IPS DF 6.9 (cell line): Measurements from ENCODE around the gene PYGO2.
A peak's percentile ranks its signal among the peaks of the same experiment; 100 is the strongest.

Experiments used
- DNase-seq: peaks from one replicate; pipeline ENCODE4 v3.0.0-alpha.2; 2013; ENCODE audit warnings: low read depth, low spot score
- H3K27ac ChIP-seq: one replicate; pipeline ENCODE4 v1.5.1; 2013; ENCODE audit warnings: low read length, control low read depth
- H3K27me3 ChIP-seq: 2 replicates; pipeline ENCODE4 v1.6.1; 2013; ENCODE audit warnings: mild to moderate bottlenecking, low read length; ENCODE audit not compliant: control insufficient read depth, insufficient read depth
- H3K36me3 ChIP-seq: 2 replicates; pipeline ENCODE4 v1.6.1; 2013; ENCODE audit warnings: low read length; ENCODE audit not compliant: control insufficient read depth, insufficient read depth
- H3K4me1 ChIP-seq: 2 replicates; pipeline ENCODE4 v1.6.1; 2013; ENCODE audit warnings: low read length; ENCODE audit not compliant: control insufficient read depth, insufficient read depth
- H3K4me3 ChIP-seq: 2 replicates; pipeline ENCODE4 v1.5.1; 2013; ENCODE audit warnings: mild to moderate bottlenecking, low read length
- H3K9me3 ChIP-seq: 2 replicates; pipeline ENCODE4 v1.6.1; 2013; ENCODE audit warnings: low read length, inconsistent platforms; ENCODE audit not compliant: control insufficient read depth, insufficient read depth
- WGBS: extraction: QIAGEN DNeasy Blood & Tissue Kit; methylation state at CpG from one replicate; pipeline ENCODE4 v1.1.7; 2013; ENCODE audit warnings: mixed read lengths, missing lambda C conversion rate; ENCODE audit not compliant: insufficient read length, insufficient coverage; 5-methylcytosine and 5-hydroxymethylcytosine counted together

Gene PYGO2

GRCh38 chr1:154961207-154962155 lies at the start of gene PYGO2:
PYGO2 (minus strand) TSS chr1:154961782; CDS start chr1:154961576, 206 bp downstream.
- Histone ChIP-seq H3K4me3 (peak within 1 kb of the TSS; percentile 81), H3K27me3 (no peaks in the 10 kb centered on the region), H3K36me3 (peaks cover 19% of the 10 kb centered on the region), H3K27ac (no peak within 1 kb of the TSS), H3K4me1 (peaks cover 3% of the 10 kb centered on the region; the same call in 1 of the 2 replicates), H3K9me3 (no peaks in the 10 kb centered on the region)
- WGBS, result no CpG with 5 or more reads among the region's 93 CpGs
- DNase-seq, result no peak

GRCh38 chr1:155011004-155011416 lies 49.4 kb upstream of the PYGO2 start:
- DNase-seq, result no peak
- H3K36me3 ChIP-seq, result peaks cover 6% of the 10 kb centered on the region; the same call in 1 of the 2 replicates
- H3K4me1 ChIP-seq, result peaks cover 17% of the 10 kb centered on the region
- WGBS, result no CpG with 5 or more reads among the region's 5 CpGs
- H3K9me3 ChIP-seq, result no peaks in the 10 kb centered on the region
- H3K27ac ChIP-seq, result no peak overlapping the region
- no peaks in the 10 kb centered on the region for H3K27me3 ChIP-seq
- H3K4me3 ChIP-seq, result no peak overlapping the region

- Histone ChIP-seq H3K4me1 (peaks cover 17% of the 10 kb centered on the region), H3K4me3 (no peak overlapping the region), H3K27ac (no peak overlapping the region), H3K27me3 (no peaks in the 10 kb centered on the region), H3K36me3 (peaks cover 4% of the 10 kb centered on the region; the same call in 1 of the 2 replicates), H3K9me3 (no peaks in the 10 kb centered on the region)
- no CpG with 5 or more reads among the region's 11 CpGs for WGBS
- DNase-seq, result no peak
Observed at GRCh38 chr1:155010211-155010918, 48.8 kb upstream of the PYGO2 start.

- H3K36me3 ChIP-seq, result peaks cover 2% of the 10 kb centered on the region; the same call in 1 of the 2 replicates
- WGBS, result no CpG with 5 or more reads among the region's 5 CpGs
- no peak overlapping the region for H3K4me3 ChIP-seq
- no peak for DNase-seq
- peaks cover 17% of the 10 kb centered on the region for H3K4me1 ChIP-seq
- H3K9me3 ChIP-seq, result no peaks in the 10 kb centered on the region
- no peaks in the 10 kb centered on the region for H3K27me3 ChIP-seq
- H3K27ac ChIP-seq, result no peak overlapping the region
Observed at GRCh38 chr1:155009742-155010141, 48.2 kb upstream of the PYGO2 start.

GRCh38 chr1:155009221-155009711 lies 47.7 kb upstream of the PYGO2 start:
- H3K9me3 ChIP-seq, result no peaks in the 10 kb centered on the region
- DNase-seq, result no peak
- H3K27ac ChIP-seq, result no peak overlapping the region
- no CpG with 5 or more reads among the region's 12 CpGs for WGBS
- H3K27me3 ChIP-seq, result no peaks in the 10 kb centered on the region
- H3K4me3 ChIP-seq, result no peak overlapping the region
- H3K4me1 ChIP-seq, result peaks cover 20% of the 10 kb centered on the region
- H3K36me3 ChIP-seq, result no peaks in the 10 kb centered on the region

- peaks cover 21% of the 10 kb centered on the region for H3K4me1 ChIP-seq
- WGBS, result no CpG with 5 or more reads among the region's 16 CpGs
- H3K4me3 ChIP-seq, result no peak overlapping the region
- H3K27me3 ChIP-seq, result no peaks in the 10 kb centered on the region
- H3K9me3 ChIP-seq, result no peaks in the 10 kb centered on the region
- no peak for DNase-seq
- H3K27ac ChIP-seq, result no peak overlapping the region
- no peaks in the 10 kb centered on the region for H3K36me3 ChIP-seq
Observed at GRCh38 chr1:155008015-155008941, 46.7 kb upstream of the PYGO2 start.

GRCh38 chr1:155007251-155007828 lies 45.8 kb upstream of the PYGO2 start:
- no peaks in the 10 kb centered on the region for H3K27me3 ChIP-seq
- no peak overlapping the region for H3K27ac ChIP-seq
- peaks cover 21% of the 10 kb centered on the region for H3K4me1 ChIP-seq
- H3K9me3 ChIP-seq, result no peaks in the 10 kb centered on the region
- WGBS, result no CpG with 5 or more reads among the region's 6 CpGs
- no peak overlapping the region for H3K4me3 ChIP-seq
- H3K36me3 ChIP-seq, result no peaks in the 10 kb centered on the region
- no peak for DNase-seq

GRCh38 chr1:155006601-155007101 lies 45.1 kb upstream of the PYGO2 start:
- peaks cover 20% of the 10 kb centered on the region for H3K4me1 ChIP-seq
- H3K9me3 ChIP-seq, result no peaks in the 10 kb centered on the region
- H3K36me3 ChIP-seq, result no peaks in the 10 kb centered on the region
- no peak for DNase-seq
- H3K27me3 ChIP-seq, result no peaks in the 10 kb centered on the region
- H3K27ac ChIP-seq, result no peak overlapping the region
- no CpG with 5 or more reads among the region's 2 CpGs for WGBS
- no peak overlapping the region for H3K4me3 ChIP-seq

- no peak overlapping the region for H3K27ac ChIP-seq
- H3K9me3 ChIP-seq, result no peaks in the 10 kb centered on the region
- no peak for DNase-seq
- no peaks in the 10 kb centered on the region for H3K36me3 ChIP-seq
- no peaks in the 10 kb centered on the region for H3K27me3 ChIP-seq
- WGBS, result no CpG with 5 or more reads among the region's 17 CpGs
- H3K4me3 ChIP-seq, result no peak overlapping the region
- H3K4me1 ChIP-seq, result peaks cover 18% of the 10 kb centered on the region
Observed at GRCh38 chr1:155005076-155006011, 43.8 kb upstream of the PYGO2 start.
